Measurements from ENCODE around the gene BRINP3. TPM values are rescaled to one million over a fixed set of nuclear protein-coding genes. Genes with fewer than 3 reads are reported as not detected.

Gene BRINP3
- polyA plus RNA-seq, 1 donor from 2014 or later = 7.7 TPM

DNA sequence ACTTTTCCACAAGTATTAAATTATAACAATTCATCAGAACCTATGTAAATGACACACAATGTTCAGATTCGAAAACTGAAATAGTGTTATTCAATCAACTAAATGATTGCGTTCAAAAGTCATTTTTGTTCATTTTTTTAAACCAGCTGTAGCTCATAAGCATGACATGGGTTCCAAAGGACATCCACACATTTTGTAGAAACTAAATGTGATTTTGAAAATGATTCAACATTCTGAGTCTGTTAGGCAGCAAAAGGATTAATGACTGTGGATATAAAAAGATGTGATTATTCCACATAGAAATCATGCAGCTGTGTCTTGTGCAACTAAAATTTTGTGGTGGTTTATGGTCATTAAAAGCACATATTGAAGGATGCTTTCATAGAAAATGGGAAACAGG lies 204.5 kb downstream of the BRINP3 start:
- H3K36me3 ChIP-seq (ENCODE audit: insufficient read depth, low read length) = no peaks in the 10 kb centered on the region

DNA sequence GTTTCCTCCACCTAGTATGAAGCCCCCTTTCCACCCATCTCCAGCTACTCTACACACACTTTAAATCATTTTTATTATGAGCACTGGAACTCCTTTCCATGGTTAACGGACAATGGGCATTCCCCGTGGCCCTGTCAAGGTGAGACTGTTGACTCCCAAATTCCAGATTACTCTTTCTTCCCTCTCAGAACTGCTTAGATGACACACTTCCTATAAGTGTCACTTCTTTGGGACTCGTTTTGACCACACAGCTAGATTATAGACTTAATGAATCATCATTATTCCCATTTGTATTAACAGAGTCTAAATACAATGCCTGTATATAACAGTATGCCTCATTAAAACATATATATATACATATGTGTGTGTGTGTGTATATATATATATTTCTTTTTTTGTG lies 215.1 kb downstream of the BRINP3 start:
- no peaks in the 10 kb centered on the region for H3K36me3 ChIP-seq (ENCODE audit: insufficient read depth, low read length)
- no peak overlapping the region for H2AFZ ChIP-seq (ENCODE audit: low read depth, low read length)
- no peaks in the 10 kb centered on the region for H3K79me2 ChIP-seq (replicated peaks; ENCODE audit: insufficient read depth, low read length)
- H3K9me3 ChIP-seq (ENCODE audit: low read length) = no peaks in the 10 kb centered on the region
- H3K9me2 ChIP-seq (ENCODE audit: insufficient read depth, low read length) = no peaks in the 10 kb centered on the region
- no peaks in the 10 kb centered on the region for H3F3A ChIP-seq (ENCODE audit: insufficient read depth, low read length, poor library complexity, severe bottlenecking)
- no peaks in the 10 kb centered on the region for H3K27me3 ChIP-seq (ENCODE audit: insufficient read depth, low read depth, low read length)
- H3K27ac ChIP-seq (ENCODE audit: low read length) = no peak overlapping the region
- H4K20me1 ChIP-seq (ENCODE audit: insufficient read depth) = no peaks in the 10 kb centered on the region
- no peak for TF ChIP-seq RAD21 (conservative IDR thresholded peaks at IDR 0.05)
- no peak for TF ChIP-seq EZH2 (IDR thresholded peaks at IDR 0.05; ENCODE audit: borderline replicate concordance, insufficient read depth, low read length, poor library complexity, severe bottlenecking)
- TF ChIP-seq MXI1 (conservative IDR thresholded peaks at IDR 0.05; ENCODE audit: poor library complexity, severe bottlenecking) = no peak
- TF ChIP-seq SMC3 (conservative IDR thresholded peaks at IDR 0.05; ENCODE audit: poor library complexity) = no peak
- TF ChIP-seq TAF1 (IDR thresholded peaks at IDR 0.05; ENCODE audit: low read depth) = no peak
- TF ChIP-seq, protein P1, sequence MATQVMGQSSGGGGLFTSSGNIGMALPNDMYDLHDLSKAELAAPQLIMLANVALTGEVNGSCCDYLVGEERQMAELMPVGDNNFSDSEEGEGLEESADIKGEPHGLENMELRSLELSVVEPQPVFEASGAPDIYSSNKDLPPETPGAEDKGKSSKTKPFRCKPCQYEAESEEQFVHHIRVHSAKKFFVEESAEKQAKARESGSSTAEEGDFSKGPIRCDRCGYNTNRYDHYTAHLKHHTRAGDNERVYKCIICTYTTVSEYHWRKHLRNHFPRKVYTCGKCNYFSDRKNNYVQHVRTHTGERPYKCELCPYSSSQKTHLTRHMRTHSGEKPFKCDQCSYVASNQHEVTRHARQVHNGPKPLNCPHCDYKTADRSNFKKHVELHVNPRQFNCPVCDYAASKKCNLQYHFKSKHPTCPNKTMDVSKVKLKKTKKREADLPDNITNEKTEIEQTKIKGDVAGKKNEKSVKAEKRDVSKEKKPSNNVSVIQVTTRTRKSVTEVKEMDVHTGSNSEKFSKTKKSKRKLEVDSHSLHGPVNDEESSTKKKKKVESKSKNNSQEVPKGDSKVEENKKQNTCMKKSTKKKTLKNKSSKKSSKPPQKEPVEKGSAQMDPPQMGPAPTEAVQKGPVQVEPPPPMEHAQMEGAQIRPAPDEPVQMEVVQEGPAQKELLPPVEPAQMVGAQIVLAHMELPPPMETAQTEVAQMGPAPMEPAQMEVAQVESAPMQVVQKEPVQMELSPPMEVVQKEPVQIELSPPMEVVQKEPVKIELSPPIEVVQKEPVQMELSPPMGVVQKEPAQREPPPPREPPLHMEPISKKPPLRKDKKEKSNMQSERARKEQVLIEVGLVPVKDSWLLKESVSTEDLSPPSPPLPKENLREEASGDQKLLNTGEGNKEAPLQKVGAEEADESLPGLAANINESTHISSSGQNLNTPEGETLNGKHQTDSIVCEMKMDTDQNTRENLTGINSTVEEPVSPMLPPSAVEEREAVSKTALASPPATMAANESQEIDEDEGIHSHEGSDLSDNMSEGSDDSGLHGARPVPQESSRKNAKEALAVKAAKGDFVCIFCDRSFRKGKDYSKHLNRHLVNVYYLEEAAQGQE (IDR thresholded peaks at IDR 0.05; ENCODE audit: borderline replicate concordance) = no peak
- TF ChIP-seq, protein P2, sequence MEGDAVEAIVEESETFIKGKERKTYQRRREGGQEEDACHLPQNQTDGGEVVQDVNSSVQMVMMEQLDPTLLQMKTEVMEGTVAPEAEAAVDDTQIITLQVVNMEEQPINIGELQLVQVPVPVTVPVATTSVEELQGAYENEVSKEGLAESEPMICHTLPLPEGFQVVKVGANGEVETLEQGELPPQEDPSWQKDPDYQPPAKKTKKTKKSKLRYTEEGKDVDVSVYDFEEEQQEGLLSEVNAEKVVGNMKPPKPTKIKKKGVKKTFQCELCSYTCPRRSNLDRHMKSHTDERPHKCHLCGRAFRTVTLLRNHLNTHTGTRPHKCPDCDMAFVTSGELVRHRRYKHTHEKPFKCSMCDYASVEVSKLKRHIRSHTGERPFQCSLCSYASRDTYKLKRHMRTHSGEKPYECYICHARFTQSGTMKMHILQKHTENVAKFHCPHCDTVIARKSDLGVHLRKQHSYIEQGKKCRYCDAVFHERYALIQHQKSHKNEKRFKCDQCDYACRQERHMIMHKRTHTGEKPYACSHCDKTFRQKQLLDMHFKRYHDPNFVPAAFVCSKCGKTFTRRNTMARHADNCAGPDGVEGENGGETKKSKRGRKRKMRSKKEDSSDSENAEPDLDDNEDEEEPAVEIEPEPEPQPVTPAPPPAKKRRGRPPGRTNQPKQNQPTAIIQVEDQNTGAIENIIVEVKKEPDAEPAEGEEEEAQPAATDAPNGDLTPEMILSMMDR (IDR thresholded peaks at IDR 0.05; ENCODE audit: poor library complexity, severe bottlenecking) = no peak
- no peak for TF ChIP-seq EP300 (conservative IDR thresholded peaks at IDR 0.05; ENCODE audit: poor library complexity, severe bottlenecking)
- H3K4me2 ChIP-seq (ENCODE audit: low read length) = no peak overlapping the region
- H3K4me3 ChIP-seq (ENCODE audit: low read length) = no peak overlapping the region
- no peak overlapping the region for H3K9ac ChIP-seq (ENCODE audit: low read length)

More for the DNA sequence above, 204.5 kb downstream of the BRINP3 start:
- Histone ChIP-seq H3K9me3 (ENCODE audit: low read length) (no peaks in the 10 kb centered on the region), H3K27me3 (ENCODE audit: insufficient read depth, low read depth, low read length) (no peaks in the 10 kb centered on the region), H3K79me2 (replicated peaks; ENCODE audit: insufficient read depth, low read length) (no peaks in the 10 kb centered on the region), H3K4me2 (ENCODE audit: low read length) (no peak overlapping the region), H3K9ac (ENCODE audit: low read length) (no peak overlapping the region), H4K20me1 (ENCODE audit: insufficient read depth) (no peaks in the 10 kb centered on the region), H2AFZ (ENCODE audit: low read depth, low read length) (no peak overlapping the region), H3K9me2 (ENCODE audit: insufficient read depth, low read length) (no peaks in the 10 kb centered on the region), H3F3A (ENCODE audit: insufficient read depth, low read length, poor library complexity, severe bottlenecking) (no peaks in the 10 kb centered on the region), H3K4me3 (ENCODE audit: low read length) (no peak overlapping the region), H3K27ac (ENCODE audit: low read length) (no peak overlapping the region)
- TF ChIP-seq POLR2AphosphoS5 (IDR thresholded peaks at IDR 0.05) = no peak
- TF ChIP-seq, protein P1 (IDR thresholded peaks at IDR 0.05; ENCODE audit: borderline replicate concordance) = no peak
